ENCODE measurements around the gene KCNAB3.

DNA sequence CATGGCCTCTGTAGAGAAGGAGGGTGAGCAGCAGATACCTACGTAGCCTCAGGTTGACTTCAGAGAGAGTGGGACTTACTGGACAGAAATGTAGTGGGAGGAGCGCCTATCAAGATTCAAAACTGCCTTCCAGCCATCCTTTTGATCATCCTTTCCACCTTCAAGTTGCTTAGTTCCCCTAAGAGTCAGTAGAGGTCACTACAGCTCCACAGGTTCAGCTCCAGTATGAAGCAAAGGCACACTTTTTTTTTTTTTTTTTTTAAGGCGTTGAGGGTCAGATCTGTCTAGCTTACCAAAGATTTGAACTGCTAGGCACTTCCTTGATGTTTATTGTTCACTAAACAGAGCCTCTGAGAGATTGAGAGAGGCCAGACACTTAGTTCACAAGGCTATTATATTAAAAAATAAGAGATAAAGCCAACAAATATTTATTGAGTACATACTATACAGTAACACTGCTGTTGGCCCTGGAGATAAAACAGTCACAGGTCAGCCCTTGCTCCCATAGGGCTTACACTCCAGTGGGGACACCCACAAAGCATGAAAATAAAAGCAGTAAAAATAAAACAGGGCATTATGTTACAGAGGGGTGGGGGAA, 16.6 kb downstream of the KCNAB3 start:
- TF ChIP-seq EZH2 (IDR thresholded peaks at IDR 0.05; ENCODE audit: borderline replicate concordance, low read depth, low read length, severe bottlenecking) (no peak), POLR2A (IDR thresholded peaks at IDR 0.05; ENCODE audit: low read depth, low read length) (no peak), POLR2AphosphoS5 (IDR thresholded peaks at IDR 0.05; ENCODE audit: insufficient read depth, low read depth, low read length) (no peak), GATA2 (IDR thresholded peaks at IDR 0.05; ENCODE audit: insufficient read depth, insufficient read length, low read depth, low read length) (no peak), MYC (IDR thresholded peaks at IDR 0.05; ENCODE audit: low read depth, low read length) (no peak)
- TF ChIP-seq, protein P1, sequence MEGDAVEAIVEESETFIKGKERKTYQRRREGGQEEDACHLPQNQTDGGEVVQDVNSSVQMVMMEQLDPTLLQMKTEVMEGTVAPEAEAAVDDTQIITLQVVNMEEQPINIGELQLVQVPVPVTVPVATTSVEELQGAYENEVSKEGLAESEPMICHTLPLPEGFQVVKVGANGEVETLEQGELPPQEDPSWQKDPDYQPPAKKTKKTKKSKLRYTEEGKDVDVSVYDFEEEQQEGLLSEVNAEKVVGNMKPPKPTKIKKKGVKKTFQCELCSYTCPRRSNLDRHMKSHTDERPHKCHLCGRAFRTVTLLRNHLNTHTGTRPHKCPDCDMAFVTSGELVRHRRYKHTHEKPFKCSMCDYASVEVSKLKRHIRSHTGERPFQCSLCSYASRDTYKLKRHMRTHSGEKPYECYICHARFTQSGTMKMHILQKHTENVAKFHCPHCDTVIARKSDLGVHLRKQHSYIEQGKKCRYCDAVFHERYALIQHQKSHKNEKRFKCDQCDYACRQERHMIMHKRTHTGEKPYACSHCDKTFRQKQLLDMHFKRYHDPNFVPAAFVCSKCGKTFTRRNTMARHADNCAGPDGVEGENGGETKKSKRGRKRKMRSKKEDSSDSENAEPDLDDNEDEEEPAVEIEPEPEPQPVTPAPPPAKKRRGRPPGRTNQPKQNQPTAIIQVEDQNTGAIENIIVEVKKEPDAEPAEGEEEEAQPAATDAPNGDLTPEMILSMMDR (IDR thresholded peaks at IDR 0.05; ENCODE audit: extremely low read depth in 1 of 2, insufficient read depth in 1 of 2, low read depth in 1 of 2, low read length in 2 of 2), result peak; percentile 53 to 59
